Cardiac fibroblast (primary cell): ENCODE results near the gene NDRG3.

Source experiments
- DNase-seq, 2 donors: peaks; one replicate each; pipeline versions ENCODE4 v3.0.0 to v3.0.0-alpha.2; 2010; ENCODE audit warnings: low read depth in 2 of 2
- H3K4me3 ChIP-seq, 2 donors: replicated peaks in 1 of 2; 1 replicate in 1 of 2; 2 replicates in 1 of 2; pipeline ENCODE4 v1.5.1; 2011; ENCODE audit warnings: low read depth in 2 of 2, low read length in 2 of 2, mild to moderate bottlenecking in 2 of 2, moderate library complexity in 1 of 2
- CTCF ChIP-seq: IDR thresholded peaks from one replicate; pipeline ENCODE4 v1.5.1; 2011; ENCODE audit warnings: low read depth, mild to moderate bottlenecking, low read length, inconsistent platforms

The NDRG3 gene

GRCh38 chr20:36655004-36655403 lies 90.9 kb downstream of the NDRG3 start:
- H3K4me3 ChIP-seq, result no peak overlapping the region
- DNase-seq, result no peak
- TF ChIP-seq CTCF, result no peak

DNA sequence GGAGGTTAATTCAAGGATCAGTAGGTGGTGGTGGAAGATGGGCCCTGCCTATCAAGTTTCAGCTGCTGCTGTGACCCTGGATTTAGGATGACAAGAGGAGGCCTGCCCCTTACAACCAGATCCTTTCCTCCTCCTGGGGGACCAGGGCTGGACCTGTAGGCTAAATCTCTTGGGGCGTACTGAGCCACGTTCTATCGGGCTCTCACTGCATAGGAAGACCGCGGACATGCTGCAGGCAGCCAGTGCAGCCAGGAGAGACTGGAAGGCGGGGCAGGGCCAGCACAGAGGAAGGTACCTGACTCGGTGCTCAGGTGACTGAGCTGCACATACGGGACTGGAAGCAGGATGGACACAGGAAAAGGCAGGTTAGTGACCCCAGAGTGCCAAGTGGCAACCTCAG lies 91.4 kb downstream of the NDRG3 start:
- H3K4me3 ChIP-seq, result no peak overlapping the region
- no peak for TF ChIP-seq CTCF
- no peak for DNase-seq

GRCh38 chr20:36653456-36653855 lies 92.4 kb downstream of the NDRG3 start:
- no peak overlapping the region for H3K4me3 ChIP-seq
- no peak for DNase-seq
- no peak for TF ChIP-seq CTCF

GRCh38 chr20:36647196-36648121 lies 98.4 kb downstream of the NDRG3 start:
- no peak overlapping the region for H3K4me3 ChIP-seq
- TF ChIP-seq CTCF, result no peak
- no peak for DNase-seq

DNA sequence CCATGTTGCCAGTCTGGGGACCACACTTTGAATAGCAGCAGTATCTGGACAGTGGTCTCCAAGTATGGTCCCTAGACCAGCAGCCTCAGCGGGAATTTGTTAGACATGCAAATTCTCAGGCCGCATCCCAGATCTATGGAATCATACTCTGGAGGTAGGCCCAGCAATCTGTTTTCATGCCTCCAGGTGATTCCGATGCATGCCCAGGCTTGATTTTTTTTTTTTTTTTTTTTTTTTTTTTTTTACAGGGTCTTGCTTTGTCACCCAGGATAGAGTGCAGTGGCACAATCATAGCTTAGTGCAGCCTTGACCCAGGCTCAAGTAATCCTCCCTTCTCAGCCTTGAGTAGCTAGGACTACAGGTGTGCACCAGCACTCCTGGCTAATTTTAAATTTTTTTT lies 99.2 kb downstream of the NDRG3 start:
- no peak for DNase-seq
- H3K4me3 ChIP-seq, result no peak overlapping the region
- no peak for TF ChIP-seq CTCF

- DNase-seq, result no peak
- TF ChIP-seq CTCF, result no peak
- H3K4me3 ChIP-seq, result no peak within 1 kb of the TSS
These were observed 99.9 kb downstream of the NDRG3 start, which contains the start of gene SLA2 for GRCh38 chr20:36645998-36646397. SLA2 (minus strand) TSS chr20:36646196; CDS start chr20:36641335, 4,861 bp downstream.
